Measurements from ENCODE around the gene PPP1CA. TPM values are rescaled to one million over a fixed set of nuclear protein-coding genes. Genes with fewer than 3 reads are reported as not detected.

PPP1CA gene
- polyA plus RNA-seq, 2 of the 4 experiments (the other 2 are of a cell fraction): 174 to 208 TPM

- Histone ChIP-seq H3K9me3 (no peaks in the 10 kb centered on the region), H3K4me2 (peak overlapping the region; percentile 95; the same call in 1 of the 3 replicates), H3K27ac (no peak overlapping the region), H3K4me3 (no peak overlapping the region), H3K4me1 (peaks cover 16% of the 10 kb centered on the region)
- ATAC-seq: no peak
- no peak for DNase-seq (ENCODE audit: low read depth in 1 of 2, low spot score in 1 of 2)
- TF ChIP-seq HEYL (CRISPR knock-in tag; IDR thresholded peaks at IDR 0.05) (no peak), SREBF2 (IDR thresholded peaks at IDR 0.05) (no peak), CEBPB (IDR thresholded peaks at IDR 0.05) (no peak), CHD4 (IDR thresholded peaks at IDR 0.05; ENCODE audit: borderline replicate concordance) (no peak)
- ChIA-PET CTCF (interaction anchor here (1.3 to 1.5 kb wide), 2 partner anchors 23 kb away, joined by 4 read pairs; no protein-coding TSS in a partner anchor), POLR2A (interaction anchor here (1.2 to 1.6 kb wide), 2 partner anchors 13 to 27 kb away, joined by 3 to 5 read pairs; partner anchors contain the start of gene RPS6KB2)
- no peak for FAIRE-seq
- 89% methylated on average over 24 of the region's 28 CpGs for WGBS (ENCODE audit: missing lambda C conversion rate)
Observed at GRCh38 chr11:67441731-67442351, 40.2 kb upstream of the PPP1CA start.

GRCh38 chr11:67441098-67441563 lies 39.5 kb upstream of the PPP1CA start:
- TF ChIP-seq PBX3 (IDR thresholded peaks at IDR 0.05) (0 out of 2 replicates have a peak, but pooled peaks have one; percentile 6), CBX8 (IDR thresholded peaks at IDR 0.05) (no peak)
- no peak for ATAC-seq
- no peak for DNase-seq (ENCODE audit: low read depth in 1 of 2, low spot score in 1 of 2)
- H3K27ac ChIP-seq: no peak overlapping the region
- WGBS (ENCODE audit: missing lambda C conversion rate): 93% methylated on average over 16 of the region's 21 CpGs
- CTCF ChIA-PET: interaction anchor here (0.8 to 1.5 kb wide), 3 partner anchors 22 to 39 kb away, joined by 4 read pairs; partner anchors contain the start of gene PPP1CA
- H3K4me2 ChIP-seq: no peak overlapping the region
- no peak overlapping the region for H3K4me3 ChIP-seq
- H3K4me1 ChIP-seq: peaks cover 23% of the 10 kb centered on the region
- no peak for FAIRE-seq
- POLR2A ChIA-PET: interaction anchor here (1.2 to 1.6 kb wide), 2 partner anchors 13 to 27 kb away, joined by 3 to 5 read pairs; partner anchors contain the start of gene RPS6KB2
- H3K9me3 ChIP-seq: no peaks in the 10 kb centered on the region

GRCh38 chr11:67440229-67441097 lies 38.8 kb upstream of the PPP1CA start:
- H3K4me2 ChIP-seq: no peak overlapping the region
- POLR2A ChIA-PET: interaction anchor here (1.6 kb wide), 1 partner anchor 12 kb away, joined by 5 read pairs; the partner anchor contains the start of gene RPS6KB2
- 86% methylated on average over 17 of the region's 17 CpGs for WGBS (ENCODE audit: missing lambda C conversion rate)
- H3K4me3 ChIP-seq: no peak overlapping the region
- DNase-seq (ENCODE audit: low read depth in 1 of 2, low spot score in 1 of 2) (no peak), FAIRE-seq (no peak), ATAC-seq (no peak)
- no peak overlapping the region for H3K27ac ChIP-seq
- no peaks in the 10 kb centered on the region for H3K9me3 ChIP-seq
- CTCF ChIA-PET: interaction anchor here (0.8 to 1.5 kb wide), 3 partner anchors 22 to 39 kb away, joined by 4 read pairs; partner anchors contain the start of gene PPP1CA
- TF ChIP-seq CHD4 (IDR thresholded peaks at IDR 0.05; ENCODE audit: borderline replicate concordance) (no peak), RCOR1 (IDR thresholded peaks at IDR 0.05; ENCODE audit: low read depth, low read length) (no peak), ATOH8 (CRISPR knock-in tag; IDR thresholded peaks at IDR 0.05; ENCODE audit: low read depth) (no peak), HOXB13 (CRISPR knock-in tag; IDR thresholded peaks at IDR 0.05; ENCODE audit: low read depth) (no peak), BHLHE40 (IDR thresholded peaks at IDR 0.05; ENCODE audit: low read depth, low read length) (no peak), ELK1 (IDR thresholded peaks at IDR 0.05; ENCODE audit: low read depth, low read length) (no peak), RNF2 (IDR thresholded peaks at IDR 0.05; ENCODE audit: borderline replicate concordance, low read depth) (no peak), TFCP2L1 (CRISPR knock-in tag; IDR thresholded peaks at IDR 0.05) (no peak), ESRRA (IDR thresholded peaks at IDR 0.05; ENCODE audit: borderline replicate concordance, low read length) (no peak), E2F6 (IDR thresholded peaks at IDR 0.05; ENCODE audit: borderline replicate concordance, low read depth) (no peak), JUN (IDR thresholded peaks at IDR 0.05) (no peak; a peak in 1 of 5 replicates), NR3C1 (IDR thresholded peaks at IDR 0.05) (no peak), FOSL2 (IDR thresholded peaks at IDR 0.05) (no peak), FOSL2 (CRISPR knock-in tag; IDR thresholded peaks at IDR 0.05) (no peak), CBX2 (IDR thresholded peaks at IDR 0.05; ENCODE audit: borderline replicate concordance, low read depth) (no peak), HDAC2 (IDR thresholded peaks at IDR 0.05) (no peak), JUNB (IDR thresholded peaks at IDR 0.05) (no peak), POLR2AphosphoS2 (conservative IDR thresholded peaks at IDR 0.05; ENCODE audit: low read length) (no peak), ZSCAN20 (CRISPR knock-in tag; IDR thresholded peaks at IDR 0.05) (no peak), NFE2L2 (conservative IDR thresholded peaks at IDR 0.05; ENCODE audit: low read length) (no peak), EHF (CRISPR knock-in tag; IDR thresholded peaks at IDR 0.05) (no peak)
- peaks cover 27% of the 10 kb centered on the region for H3K4me1 ChIP-seq
